ENCODE data around the gene ADAM11.

- TF ChIP-seq GATA3 (IDR thresholded peaks at IDR 0.05; ENCODE audit: low read depth, low read length) (no peak), GATA2 (IDR thresholded peaks at IDR 0.05; ENCODE audit: low read depth, low read length) (no peak)
These were observed 24.5 kb upstream of the ADAM11 start for GRCh38 chr17:44734272-44734671.

Measured in SH-SY5Y (cell line).